ENCODE measurements around the gene PROS1. TPM values are rescaled to one million over a fixed set of nuclear protein-coding genes. Genes with fewer than 3 reads are reported as not detected.

PROS1 gene
- not detected for total RNA-seq

GRCh38 chr3:93973131-93974126 is at the start of gene PROS1:
PROS1 (minus strand) TSS chr3:93973896; CDS start chr3:93973749, 147 bp downstream.
- Mint-ChIP-seq H3K36me3 (no peaks in the 10 kb centered on the region), H3K27ac (no peak within 1 kb of the TSS), H3K4me3 (peak within 1 kb of the TSS; percentile 83), H3K4me1 (ENCODE audit: low read depth in 2 of 2) (peaks cover 9 to 10% of the 10 kb centered on the region in 2 donors), H3K27me3 (peaks cover 15 to 19% of the 10 kb centered on the region in 2 donors), H3K9me3 (no peaks in the 10 kb centered on the region)
- no peak for DNase-seq (ENCODE audit: low spot score)
- ATAC-seq: peak; percentile 90 to 91

GRCh38 chr3:94020293-94020692 is 46.6 kb upstream of the PROS1 start:
- Mint-ChIP-seq H3K9me3 (no peaks in the 10 kb centered on the region), H3K4me3 (no peak overlapping the region), H3K36me3 (no peaks in the 10 kb centered on the region), H3K27me3 (no peaks in the 10 kb centered on the region), H3K27ac (no peak overlapping the region), H3K4me1 (ENCODE audit: low read depth in 2 of 2) (peaks cover 0 to 3% of the 10 kb centered on the region in 2 donors)
- DNase-seq (ENCODE audit: low spot score) (no peak), ATAC-seq (no peak)

- ATAC-seq: no peak
- DNase-seq (ENCODE audit: low spot score): no peak
Measured at GRCh38 chr3:94019659-94020058, 46.0 kb upstream of the PROS1 start.

GRCh38 chr3:94015025-94015424 is 41.3 kb upstream of the PROS1 start:
- DNase-seq (ENCODE audit: low spot score) (no peak), ATAC-seq (no peak)
- no peaks in the 10 kb centered on the region for H3K9me3 Mint-ChIP-seq
- H3K4me3 Mint-ChIP-seq: no peak overlapping the region
- H3K4me1 Mint-ChIP-seq (ENCODE audit: low read depth in 2 of 2): peaks cover 3 to 12% of the 10 kb centered on the region in 2 donors
- H3K27ac Mint-ChIP-seq: no peak overlapping the region
- no peaks in the 10 kb centered on the region for H3K27me3 Mint-ChIP-seq
- H3K36me3 Mint-ChIP-seq: no peaks in the 10 kb centered on the region

More at GRCh38 chr3:94019659-94020058, 46.0 kb upstream of the PROS1 start:
- Mint-ChIP-seq H3K27me3 (no peaks in the 10 kb centered on the region), H3K4me1 (ENCODE audit: low read depth in 2 of 2) (peaks cover 0 to 3% of the 10 kb centered on the region in 2 donors), H3K9me3 (no peaks in the 10 kb centered on the region), H3K4me3 (no peak overlapping the region), H3K27ac (no peak overlapping the region), H3K36me3 (no peaks in the 10 kb centered on the region)

- Mint-ChIP-seq H3K4me3 (no peak overlapping the region), H3K27ac (peak overlapping the region in 1 of 2 donors; percentile 5)
- DNase-seq (ENCODE audit: low spot score): no peak
Measured at GRCh38 chr3:94012185-94012584, 38.5 kb upstream of the PROS1 start.

GRCh38 chr3:94011233-94011711 is 37.6 kb upstream of the PROS1 start:
- no peaks in the 10 kb centered on the region for H3K27me3 Mint-ChIP-seq
- H3K9me3 Mint-ChIP-seq: no peaks in the 10 kb centered on the region
- peak in 1 of 2 donors; percentile 81 for ATAC-seq
- H3K4me1 Mint-ChIP-seq (ENCODE audit: low read depth in 2 of 2): peaks cover 0 to 12% of the 10 kb centered on the region in 2 donors
- H3K36me3 Mint-ChIP-seq: no peaks in the 10 kb centered on the region
- H3K27ac Mint-ChIP-seq: peak overlapping the region in 1 of 2 donors; percentile 5
- H3K4me3 Mint-ChIP-seq: peak overlapping the region; percentile 5
- no peak for DNase-seq (ENCODE audit: low spot score)

More at GRCh38 chr3:94012185-94012584, 38.5 kb upstream of the PROS1 start:
- Mint-ChIP-seq H3K27me3 (no peaks in the 10 kb centered on the region), H3K4me1 (ENCODE audit: low read depth in 2 of 2) (peaks cover 0 to 12% of the 10 kb centered on the region in 2 donors), H3K36me3 (no peaks in the 10 kb centered on the region), H3K9me3 (no peaks in the 10 kb centered on the region)
- ATAC-seq: no peak

GRCh38 chr3:94009608-94010007 is 35.9 kb upstream of the PROS1 start:
- Mint-ChIP-seq H3K4me3 (no peak overlapping the region), H3K27me3 (no peaks in the 10 kb centered on the region), H3K9me3 (no peaks in the 10 kb centered on the region), H3K36me3 (no peaks in the 10 kb centered on the region), H3K27ac (no peak overlapping the region), H3K4me1 (ENCODE audit: low read depth in 2 of 2) (peaks cover 0 to 12% of the 10 kb centered on the region in 2 donors)
- no peak for ATAC-seq
- no peak for DNase-seq (ENCODE audit: low spot score)

GRCh38 chr3:94008253-94008652 is 34.6 kb upstream of the PROS1 start:
- no peaks in the 10 kb centered on the region for H3K36me3 Mint-ChIP-seq
- no peaks in the 10 kb centered on the region for H3K9me3 Mint-ChIP-seq
- no peak overlapping the region for H3K4me3 Mint-ChIP-seq
- no peak for DNase-seq (ENCODE audit: low spot score)
- peaks cover 4 to 17% of the 10 kb centered on the region in 2 donors for H3K4me1 Mint-ChIP-seq (ENCODE audit: low read depth in 2 of 2)
- no peak for ATAC-seq
- no peaks in the 10 kb centered on the region for H3K27me3 Mint-ChIP-seq
- no peak overlapping the region for H3K27ac Mint-ChIP-seq

- Mint-ChIP-seq H3K36me3 (no peaks in the 10 kb centered on the region), H3K27me3 (no peaks in the 10 kb centered on the region), H3K27ac (no peak overlapping the region), H3K4me3 (peak overlapping the region; percentile 36), H3K4me1 (ENCODE audit: low read depth in 2 of 2) (peaks cover 4% of the 10 kb centered on the region in 2 donors), H3K9me3 (no peaks in the 10 kb centered on the region)
- DNase-seq (ENCODE audit: low spot score) (peak; percentile 68), ATAC-seq (peak; percentile 62 to 68)
Measured at GRCh38 chr3:94004301-94004910, 30.7 kb upstream of the PROS1 start.

GRCh38 chr3:94001827-94002495 is 28.3 kb upstream of the PROS1 start:
- H3K9me3 Mint-ChIP-seq: no peaks in the 10 kb centered on the region
- H3K27ac Mint-ChIP-seq: no peak overlapping the region
- H3K36me3 Mint-ChIP-seq: no peaks in the 10 kb centered on the region
- H3K4me1 Mint-ChIP-seq (ENCODE audit: low read depth in 2 of 2): peaks cover 4% of the 10 kb centered on the region in 2 donors
- DNase-seq (ENCODE audit: low spot score) (no peak), ATAC-seq (no peak)
- H3K27me3 Mint-ChIP-seq: no peaks in the 10 kb centered on the region
- no peak overlapping the region for H3K4me3 Mint-ChIP-seq

- H3K27me3 Mint-ChIP-seq: no peaks in the 10 kb centered on the region
- DNase-seq (ENCODE audit: low spot score): no peak
- H3K27ac Mint-ChIP-seq: no peak overlapping the region
- ATAC-seq: no peak
- H3K9me3 Mint-ChIP-seq: no peaks in the 10 kb centered on the region
- no peak overlapping the region for H3K4me3 Mint-ChIP-seq
- peaks cover 4% of the 10 kb centered on the region in 2 donors for H3K4me1 Mint-ChIP-seq (ENCODE audit: low read depth in 2 of 2)
- H3K36me3 Mint-ChIP-seq: no peaks in the 10 kb centered on the region
Measured at GRCh38 chr3:94001191-94001590, 27.5 kb upstream of the PROS1 start.

- Mint-ChIP-seq H3K27me3 (no peaks in the 10 kb centered on the region), H3K27ac (no peak overlapping the region), H3K4me3 (no peak overlapping the region), H3K9me3 (no peaks in the 10 kb centered on the region), H3K4me1 (ENCODE audit: low read depth in 2 of 2) (peaks cover 5 to 6% of the 10 kb centered on the region in 2 donors), H3K36me3 (no peaks in the 10 kb centered on the region)
- ATAC-seq: no peak
- DNase-seq (ENCODE audit: low spot score): no peak
Measured at GRCh38 chr3:93994056-93994455, 20.4 kb upstream of the PROS1 start.

- Mint-ChIP-seq H3K4me1 (ENCODE audit: low read depth in 2 of 2) (peaks cover 5 to 6% of the 10 kb centered on the region in 2 donors), H3K27ac (no peak overlapping the region), H3K9me3 (no peaks in the 10 kb centered on the region), H3K36me3 (no peaks in the 10 kb centered on the region), H3K4me3 (no peak overlapping the region), H3K27me3 (no peaks in the 10 kb centered on the region)
- ATAC-seq (no peak), DNase-seq (ENCODE audit: low spot score) (no peak)
Measured at GRCh38 chr3:93992207-93992606, 18.5 kb upstream of the PROS1 start.

Measured in natural killer cell treated with Interleukin-12 subunit alpha and Interleukin-12 subunit beta and Interleukin-15 and Interleukin-18, amount 100 ng/mL, for 72 hours (primary cell).